Activated CD4-positive, alpha-beta T cell treated with anti-CD3 and anti-CD28 coated beads, Interleukin-2, amount 10 ng/mL, durations not matched to agents 24 days and 14 days (primary cell): ENCODE results near the gene PITHD1. TPM values are rescaled to one million over a fixed set of nuclear protein-coding genes. Genes with fewer than 3 reads are reported as not detected.
"Not testable (repeated sequence)": the region's sequence is repeated elsewhere in the genome, so short reads cannot be mapped to it uniquely, and the experiment has no call there.

Source experiments
- DNase-seq: peaks from one replicate; pipeline ENCODE4 v3.0.0; 2022
- H3K27ac Mint-ChIP-seq: one replicate; pipeline ENCODE4 v1.8.0; 2022; ENCODE audit warnings: mild to moderate bottlenecking, mixed read lengths
- H3K27me3 Mint-ChIP-seq: one replicate; pipeline ENCODE4 v1.8.0; 2022; ENCODE audit warnings: mixed read lengths
- H3K36me3 Mint-ChIP-seq: one replicate; pipeline ENCODE4 v1.8.0; 2022; ENCODE audit warnings: low read depth, mild to moderate bottlenecking, mixed read lengths
- H3K4me1 Mint-ChIP-seq: one replicate; pipeline ENCODE4 v1.8.0; 2021; ENCODE audit warnings: mixed read lengths
- H3K4me3 Mint-ChIP-seq: one replicate; pipeline ENCODE4 v1.8.0; 2022; ENCODE audit warnings: mild to moderate bottlenecking, moderate library complexity, mixed read lengths
- H3K9me3 Mint-ChIP-seq: one replicate; pipeline ENCODE4 v1.8.0; 2021; ENCODE audit warnings: mixed read lengths
- intact Hi-C: fragments of 100-400 bp; cut with micrococcal nuclease; formaldehyde crosslinking; loops from one replicate; pipeline ENCODE4 v1.15.1; 2023
- total RNA-seq: library from RNA; stranded (reverse); gene quantifications from 2 replicates; pipeline ENCODE4 v1.2.3, GENCODE V29; 2022

PITHD1 gene
- total RNA-seq, 1 donor from 2014 or later: 83.0 TPM

- intact Hi-C loops: no loop called here
- H3K4me1 Mint-ChIP-seq: peaks cover 22% of the 10 kb centered on the region
- no peaks in the 10 kb centered on the region for H3K27me3 Mint-ChIP-seq
- no peak overlapping the region for H3K27ac Mint-ChIP-seq
- peaks cover 56% of the 10 kb centered on the region for H3K36me3 Mint-ChIP-seq
- no peaks in the 10 kb centered on the region for H3K9me3 Mint-ChIP-seq
- no peak overlapping the region for H3K4me3 Mint-ChIP-seq
- no peak for DNase-seq
These were observed 10.5 kb downstream of the PITHD1 start for GRCh38 chr1:23788695-23789094.

- no peaks in the 10 kb centered on the region for H3K9me3 Mint-ChIP-seq
- intact Hi-C loops: loop anchor here (1.0 kb wide), 2 partner anchors 9 to 13 kb away; partner anchors contain the start of genes GALE and PITHD1
These were observed 12.7 kb downstream of the PITHD1 start, which contains the start of gene LYPLA2 for GRCh38 chr1:23790696-23791515. LYPLA2 (plus strand) TSS chr1:23791145; CDS start chr1:23792683, 1,538 bp downstream.

GRCh38 chr1:23791516-23792047 lies 13.4 kb downstream of the PITHD1 start:
- DNase-seq: peak; percentile 79
- no peaks in the 10 kb centered on the region for H3K9me3 Mint-ChIP-seq
- intact Hi-C loops: loop anchor here (1.0 kb wide), 2 partner anchors 9 to 13 kb away; partner anchors contain the start of genes GALE and PITHD1
- H3K27me3 Mint-ChIP-seq: no peaks in the 10 kb centered on the region
- H3K27ac Mint-ChIP-seq: peak overlapping the region; percentile 91
- peaks cover 23% of the 10 kb centered on the region for H3K4me1 Mint-ChIP-seq
- peaks cover 50% of the 10 kb centered on the region for H3K36me3 Mint-ChIP-seq
- H3K4me3 Mint-ChIP-seq: peak overlapping the region; percentile 92

More at GRCh38 chr1:23790696-23791515, 12.7 kb downstream of the PITHD1 start, which contains the start of gene LYPLA2:
- peaks cover 55% of the 10 kb centered on the region for H3K36me3 Mint-ChIP-seq
- H3K27ac Mint-ChIP-seq: peak within 1 kb of the TSS; percentile 91
- no peaks in the 10 kb centered on the region for H3K27me3 Mint-ChIP-seq
- peak within 1 kb of the TSS; percentile 92 for H3K4me3 Mint-ChIP-seq
- peak; percentile 97 for DNase-seq
- peaks cover 23% of the 10 kb centered on the region for H3K4me1 Mint-ChIP-seq

- Mint-ChIP-seq H3K4me1 (peaks cover 23% of the 10 kb centered on the region), H3K27ac (peak overlapping the region; percentile 91), H3K27me3 (no peaks in the 10 kb centered on the region), H3K4me3 (peak overlapping the region; percentile 92), H3K36me3 (peaks cover 49% of the 10 kb centered on the region), H3K9me3 (no peaks in the 10 kb centered on the region)
- no peak for DNase-seq
- intact Hi-C loops: no loop called here
These were observed 14.1 kb downstream of the PITHD1 start for GRCh38 chr1:23792151-23792945.

- peak overlapping the region; percentile 56 for H3K27ac Mint-ChIP-seq
- H3K27me3 Mint-ChIP-seq: no peaks in the 10 kb centered on the region
- intact Hi-C loops: no loop called here
- peak; percentile 73 for DNase-seq
- H3K36me3 Mint-ChIP-seq: peaks cover 44% of the 10 kb centered on the region
- H3K4me1 Mint-ChIP-seq: peaks cover 23% of the 10 kb centered on the region
- H3K9me3 Mint-ChIP-seq: no peaks in the 10 kb centered on the region
- H3K4me3 Mint-ChIP-seq: peak overlapping the region; percentile 21
These were observed 15.0 kb downstream of the PITHD1 start for GRCh38 chr1:23793018-23793781.

GRCh38 chr1:23793861-23794731 lies 15.9 kb downstream of the PITHD1 start:
- intact Hi-C loops: no loop called here
- no peak overlapping the region for H3K27ac Mint-ChIP-seq
- H3K27me3 Mint-ChIP-seq: no peaks in the 10 kb centered on the region
- peaks cover 28% of the 10 kb centered on the region for H3K4me1 Mint-ChIP-seq
- no peaks in the 10 kb centered on the region for H3K9me3 Mint-ChIP-seq
- H3K4me3 Mint-ChIP-seq: no peak overlapping the region
- peaks cover 43% of the 10 kb centered on the region for H3K36me3 Mint-ChIP-seq
- DNase-seq: no peak

- intact Hi-C loops, H3K27me3 Mint-ChIP-seq, DNase-seq, H3K9me3 Mint-ChIP-seq, H3K4me3 Mint-ChIP-seq, H3K27ac Mint-ChIP-seq: not testable (repeated sequence)
- Mint-ChIP-seq H3K36me3 (peaks cover 41% of the 10 kb centered on the region), H3K4me1 (peaks cover 29% of the 10 kb centered on the region)
These were observed 16.5 kb downstream of the PITHD1 start for GRCh38 chr1:23794732-23795182.

GRCh38 chr1:23795676-23796465 lies 17.7 kb downstream of the PITHD1 start:
- intact Hi-C loops: no loop called here
- H3K27me3 Mint-ChIP-seq: no peaks in the 10 kb centered on the region
- no peaks in the 10 kb centered on the region for H3K9me3 Mint-ChIP-seq
- DNase-seq: no peak
- no peak overlapping the region for H3K27ac Mint-ChIP-seq
- peaks cover 41% of the 10 kb centered on the region for H3K36me3 Mint-ChIP-seq
- H3K4me3 Mint-ChIP-seq: no peak overlapping the region
- peaks cover 22% of the 10 kb centered on the region for H3K4me1 Mint-ChIP-seq

- Mint-ChIP-seq H3K36me3 (peaks cover 35% of the 10 kb centered on the region), H3K4me3 (no peak overlapping the region), H3K27ac (no peak overlapping the region), H3K9me3 (no peaks in the 10 kb centered on the region), H3K4me1 (peaks cover 20% of the 10 kb centered on the region), H3K27me3 (no peaks in the 10 kb centered on the region)
- no peak for DNase-seq
- intact Hi-C loops: no loop called here
These were observed 18.5 kb downstream of the PITHD1 start for GRCh38 chr1:23796466-23797271.

- H3K27ac Mint-ChIP-seq: no peak overlapping the region
- no peaks in the 10 kb centered on the region for H3K9me3 Mint-ChIP-seq
- intact Hi-C loops: no loop called here
- DNase-seq: no peak
- no peak overlapping the region for H3K4me3 Mint-ChIP-seq
- H3K27me3 Mint-ChIP-seq: no peaks in the 10 kb centered on the region
- H3K36me3 Mint-ChIP-seq: peaks cover 33% of the 10 kb centered on the region
- H3K4me1 Mint-ChIP-seq: peaks cover 18% of the 10 kb centered on the region
These were observed 19.5 kb downstream of the PITHD1 start for GRCh38 chr1:23797478-23798448.
